ENCODE data around the gene CHRNA4.
"Not testable (repeated sequence)": the region's sequence is repeated elsewhere in the genome, so short reads cannot be mapped to it uniquely, and the experiment has no call there.

Gene CHRNA4

GRCh38 chr20:63384336-63384735 lies 23.2 kb upstream of the CHRNA4 start:
- H3K9ac ChIP-seq (ENCODE audit: low read depth in 1 of 2, low read length in 2 of 2), result no peak overlapping the region
- H3K4me3 ChIP-seq (ENCODE audit: low read depth in 1 of 2, low read length in 2 of 2), result no peak overlapping the region
- no peaks in the 10 kb centered on the region for H3K36me3 ChIP-seq (ENCODE audit: control insufficient read depth in 1 of 2, insufficient read depth in 2 of 2, low read length in 2 of 2)
- H3K4me1 ChIP-seq (ENCODE audit: control insufficient read depth in 1 of 2, insufficient read depth in 2 of 2, low read length in 2 of 2), result no peaks in the 10 kb centered on the region
- peaks cover 0 to 14% of the 10 kb centered on the region in 2 donors for H3K27me3 ChIP-seq (ENCODE audit: control insufficient read depth in 1 of 2, insufficient read depth in 2 of 2, low read length in 2 of 2)
- H3K9me3 ChIP-seq (ENCODE audit: control insufficient read depth in 1 of 2, low read length in 2 of 2), result peaks cover 21% of the 10 kb centered on the region in 2 donors
- no peak overlapping the region for H3K27ac ChIP-seq (ENCODE audit: low read depth, low read length)

DNA sequence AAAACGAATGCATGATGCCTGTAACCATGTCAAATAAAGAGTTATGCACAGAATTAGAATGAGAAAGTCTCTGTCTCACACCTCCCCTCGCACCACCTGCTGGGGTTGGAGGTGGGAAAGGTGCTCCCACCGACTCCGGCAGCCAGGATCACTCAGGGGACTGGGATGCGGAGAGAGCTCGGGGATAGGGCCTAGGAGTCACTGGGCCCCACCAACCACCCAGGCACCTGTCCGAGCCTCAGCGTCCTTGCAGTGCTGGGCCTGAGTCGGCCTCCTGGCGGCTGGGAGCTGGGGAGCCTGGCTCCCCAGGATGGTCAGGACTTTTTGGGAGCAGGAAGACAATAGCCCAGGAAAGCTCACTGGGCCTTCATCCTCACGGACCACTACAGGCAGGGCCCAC lies 22.4 kb upstream of the CHRNA4 start:
- no peaks in the 10 kb centered on the region for H3K36me3 ChIP-seq (ENCODE audit: control insufficient read depth in 1 of 2, insufficient read depth in 2 of 2, low read length in 2 of 2)
- peaks cover 21% of the 10 kb centered on the region in 2 donors for H3K9me3 ChIP-seq (ENCODE audit: control insufficient read depth in 1 of 2, low read length in 2 of 2)
- peaks cover 0 to 17% of the 10 kb centered on the region in 2 donors for H3K27me3 ChIP-seq (ENCODE audit: control insufficient read depth in 1 of 2, insufficient read depth in 2 of 2, low read length in 2 of 2)
- H3K4me3 ChIP-seq (ENCODE audit: low read depth in 1 of 2, low read length in 2 of 2), result no peak overlapping the region
- H3K27ac ChIP-seq (ENCODE audit: low read depth, low read length), result no peak overlapping the region
- no peak overlapping the region for H3K9ac ChIP-seq (ENCODE audit: low read depth in 1 of 2, low read length in 2 of 2)
- no peaks in the 10 kb centered on the region for H3K4me1 ChIP-seq (ENCODE audit: control insufficient read depth in 1 of 2, insufficient read depth in 2 of 2, low read length in 2 of 2)

- Histone ChIP-seq H3K9ac (ENCODE audit: low read depth in 1 of 2, low read length in 2 of 2) (no peak overlapping the region), H3K36me3 (ENCODE audit: control insufficient read depth in 1 of 2, insufficient read depth in 2 of 2, low read length in 2 of 2) (no peaks in the 10 kb centered on the region), H3K27me3 (ENCODE audit: control insufficient read depth in 1 of 2, insufficient read depth in 2 of 2, low read length in 2 of 2) (peaks cover 0 to 17% of the 10 kb centered on the region in 2 donors), H3K9me3 (ENCODE audit: control insufficient read depth in 1 of 2, low read length in 2 of 2) (peaks cover 18% of the 10 kb centered on the region in 2 donors), H3K27ac (ENCODE audit: low read depth, low read length) (no peak overlapping the region), H3K4me1 (ENCODE audit: control insufficient read depth in 1 of 2, insufficient read depth in 2 of 2, low read length in 2 of 2) (no peaks in the 10 kb centered on the region), H3K4me3 (ENCODE audit: low read depth in 1 of 2, low read length in 2 of 2) (no peak overlapping the region)
Observed at GRCh38 chr20:63382551-63383300, 21.6 kb upstream of the CHRNA4 start.

DNA sequence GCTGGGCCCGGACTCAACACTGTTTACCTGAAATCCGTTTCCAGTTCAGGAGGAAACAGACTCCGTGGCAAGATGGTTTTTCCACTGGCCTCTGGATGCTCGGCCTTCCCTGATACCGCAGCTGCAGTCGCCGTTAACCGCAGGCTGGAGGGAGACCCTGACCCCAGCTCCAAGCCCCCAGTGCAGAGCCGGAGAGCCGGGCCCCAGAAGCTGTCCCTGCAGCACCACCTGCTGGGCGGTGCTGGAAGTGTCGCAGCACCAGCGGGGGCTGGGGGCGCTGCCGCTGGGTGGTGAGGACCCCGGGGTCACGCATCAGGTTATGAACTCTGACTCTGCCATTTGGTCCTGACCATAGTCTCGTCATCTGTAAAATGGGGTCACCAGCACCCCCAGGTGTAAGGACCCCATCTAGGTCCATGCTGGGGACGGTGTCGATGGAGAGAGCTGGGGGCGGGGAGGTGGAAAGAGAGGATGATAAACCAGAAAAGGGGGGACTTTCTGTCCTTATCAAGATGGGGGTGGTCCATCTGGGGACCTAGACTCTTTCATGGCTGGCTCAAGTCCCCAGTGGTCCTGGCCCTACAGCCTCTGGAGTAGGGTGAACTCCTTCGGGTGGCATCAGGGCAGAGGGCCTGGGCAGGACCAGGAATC lies 20.8 kb upstream of the CHRNA4 start:
- Histone ChIP-seq H3K4me3 (ENCODE audit: low read depth in 1 of 2, low read length in 2 of 2) (no peak overlapping the region), H3K36me3 (ENCODE audit: control insufficient read depth in 1 of 2, insufficient read depth in 2 of 2, low read length in 2 of 2) (no peaks in the 10 kb centered on the region), H3K9me3 (ENCODE audit: control insufficient read depth in 1 of 2, low read length in 2 of 2) (peaks cover 12% of the 10 kb centered on the region in 2 donors), H3K27me3 (ENCODE audit: control insufficient read depth in 1 of 2, insufficient read depth in 2 of 2, low read length in 2 of 2) (peaks cover 0 to 21% of the 10 kb centered on the region in 2 donors), H3K4me1 (ENCODE audit: control insufficient read depth in 1 of 2, insufficient read depth in 2 of 2, low read length in 2 of 2) (no peaks in the 10 kb centered on the region), H3K27ac (ENCODE audit: low read depth, low read length) (no peak overlapping the region), H3K9ac (ENCODE audit: low read depth in 1 of 2, low read length in 2 of 2) (no peak overlapping the region)

- H3K4me1 ChIP-seq (ENCODE audit: control insufficient read depth in 1 of 2, insufficient read depth in 2 of 2, low read length in 2 of 2), result no peaks in the 10 kb centered on the region
- H3K4me3 ChIP-seq (ENCODE audit: low read depth in 1 of 2, low read length in 2 of 2), result no peak overlapping the region
- no peaks in the 10 kb centered on the region for H3K36me3 ChIP-seq (ENCODE audit: control insufficient read depth in 1 of 2, insufficient read depth in 2 of 2, low read length in 2 of 2)
- peaks cover 0 to 1% of the 10 kb centered on the region in 2 donors for H3K9me3 ChIP-seq (ENCODE audit: control insufficient read depth in 1 of 2, low read length in 2 of 2)
- no peak overlapping the region for H3K27ac ChIP-seq (ENCODE audit: low read depth, low read length)
- H3K9ac ChIP-seq (ENCODE audit: low read depth in 1 of 2, low read length in 2 of 2), result no peak overlapping the region
- peaks cover 0 to 21% of the 10 kb centered on the region in 2 donors for H3K27me3 ChIP-seq (ENCODE audit: control insufficient read depth in 1 of 2, insufficient read depth in 2 of 2, low read length in 2 of 2)
Observed at GRCh38 chr20:63380346-63380870, 19.3 kb upstream of the CHRNA4 start.

DNA sequence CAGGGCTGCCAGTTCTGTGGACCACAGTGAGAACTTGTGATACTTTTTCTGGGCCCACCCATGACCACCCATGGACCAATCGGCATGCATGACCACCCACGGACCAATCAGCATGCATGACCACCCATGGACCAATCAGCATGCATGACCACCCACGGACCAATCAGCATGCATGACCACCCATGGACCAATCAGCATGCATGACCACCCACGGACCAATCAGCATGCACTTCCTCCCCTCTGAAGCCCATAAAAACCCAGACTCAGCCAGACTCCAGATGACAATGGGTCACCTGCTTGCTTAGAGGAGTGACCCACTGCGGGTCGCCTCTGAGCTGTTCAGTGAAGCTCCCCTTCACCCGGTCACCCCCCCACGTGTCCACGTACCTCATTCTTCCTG lies 18.7 kb upstream of the CHRNA4 start:
- not testable (repeated sequence) for H3K4me3 ChIP-seq (ENCODE audit: low read depth in 1 of 2, low read length in 2 of 2); H3K9ac ChIP-seq (ENCODE audit: low read depth in 1 of 2, low read length in 2 of 2); H3K4me1 ChIP-seq (ENCODE audit: control insufficient read depth in 1 of 2, insufficient read depth in 2 of 2, low read length in 2 of 2); H3K9me3 ChIP-seq (ENCODE audit: control insufficient read depth in 1 of 2, low read length in 2 of 2); H3K36me3 ChIP-seq (ENCODE audit: control insufficient read depth in 1 of 2, insufficient read depth in 2 of 2, low read length in 2 of 2); H3K27ac ChIP-seq (ENCODE audit: low read depth, low read length)
- H3K27me3 ChIP-seq (ENCODE audit: control insufficient read depth in 1 of 2, insufficient read depth in 2 of 2, low read length in 2 of 2), result peaks cover under 1 to 21% of the 10 kb centered on the region in 2 donors

GRCh38 chr20:63379296-63379695 lies 18.1 kb upstream of the CHRNA4 start:
- H3K4me1 ChIP-seq (ENCODE audit: control insufficient read depth in 1 of 2, insufficient read depth in 2 of 2, low read length in 2 of 2), result no peaks in the 10 kb centered on the region
- no peaks in the 10 kb centered on the region for H3K9me3 ChIP-seq (ENCODE audit: control insufficient read depth in 1 of 2, low read length in 2 of 2)
- no peaks in the 10 kb centered on the region for H3K36me3 ChIP-seq (ENCODE audit: control insufficient read depth in 1 of 2, insufficient read depth in 2 of 2, low read length in 2 of 2)
- H3K9ac ChIP-seq (ENCODE audit: low read depth in 1 of 2, low read length in 2 of 2), result no peak overlapping the region
- H3K27me3 ChIP-seq (ENCODE audit: control insufficient read depth in 1 of 2, insufficient read depth in 2 of 2, low read length in 2 of 2), result peaks cover 3 to 24% of the 10 kb centered on the region in 2 donors
- H3K4me3 ChIP-seq (ENCODE audit: low read depth in 1 of 2, low read length in 2 of 2), result no peak overlapping the region
- H3K27ac ChIP-seq (ENCODE audit: low read depth, low read length), result no peak overlapping the region

- Histone ChIP-seq H3K4me3 (ENCODE audit: low read depth in 1 of 2, low read length in 2 of 2) (no peak overlapping the region), H3K27ac (ENCODE audit: low read depth, low read length) (no peak overlapping the region), H3K27me3 (ENCODE audit: control insufficient read depth in 1 of 2, insufficient read depth in 2 of 2, low read length in 2 of 2) (peaks cover 3 to 24% of the 10 kb centered on the region in 2 donors), H3K9me3 (ENCODE audit: control insufficient read depth in 1 of 2, low read length in 2 of 2) (no peaks in the 10 kb centered on the region), H3K9ac (ENCODE audit: low read depth in 1 of 2, low read length in 2 of 2) (no peak overlapping the region), H3K36me3 (ENCODE audit: control insufficient read depth in 1 of 2, insufficient read depth in 2 of 2, low read length in 2 of 2) (no peaks in the 10 kb centered on the region), H3K4me1 (ENCODE audit: control insufficient read depth in 1 of 2, insufficient read depth in 2 of 2, low read length in 2 of 2) (no peaks in the 10 kb centered on the region)
Observed at GRCh38 chr20:63378626-63379025, 17.5 kb upstream of the CHRNA4 start.

DNA sequence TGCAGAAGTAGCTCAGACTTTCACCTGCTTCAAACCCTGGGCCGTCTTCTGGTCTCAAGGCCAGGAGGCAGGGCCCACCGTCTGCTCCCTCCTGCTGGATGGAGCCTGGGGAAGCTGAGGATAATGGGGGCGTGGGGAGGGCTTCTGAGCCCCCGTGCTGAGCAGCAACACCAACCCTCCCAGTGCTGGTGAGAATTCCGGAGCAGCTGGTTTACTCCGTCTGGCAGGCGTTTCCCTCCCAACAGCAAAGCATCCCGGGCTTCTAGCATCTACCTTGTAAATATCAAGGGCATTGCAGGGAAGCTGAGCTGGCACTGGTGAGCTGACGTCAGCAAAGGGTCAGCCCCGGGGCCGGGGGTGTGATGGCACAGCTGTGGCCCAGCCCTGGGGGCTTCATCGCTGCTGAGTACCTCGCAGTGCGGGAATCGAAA lies 16.8 kb upstream of the CHRNA4 start:
- Histone ChIP-seq H3K36me3 (ENCODE audit: control insufficient read depth in 1 of 2, insufficient read depth in 2 of 2, low read length in 2 of 2) (no peaks in the 10 kb centered on the region), H3K9me3 (ENCODE audit: control insufficient read depth in 1 of 2, low read length in 2 of 2) (no peaks in the 10 kb centered on the region), H3K27me3 (ENCODE audit: control insufficient read depth in 1 of 2, insufficient read depth in 2 of 2, low read length in 2 of 2) (peaks cover 3 to 24% of the 10 kb centered on the region in 2 donors), H3K4me1 (ENCODE audit: control insufficient read depth in 1 of 2, insufficient read depth in 2 of 2, low read length in 2 of 2) (no peaks in the 10 kb centered on the region), H3K9ac (ENCODE audit: low read depth in 1 of 2, low read length in 2 of 2) (no peak overlapping the region), H3K4me3 (ENCODE audit: low read depth in 1 of 2, low read length in 2 of 2) (no peak overlapping the region), H3K27ac (ENCODE audit: low read depth, low read length) (no peak overlapping the region)

- H3K4me3 ChIP-seq (ENCODE audit: low read depth in 1 of 2, low read length in 2 of 2), result no peak overlapping the region
- H3K36me3 ChIP-seq (ENCODE audit: control insufficient read depth in 1 of 2, insufficient read depth in 2 of 2, low read length in 2 of 2), result no peaks in the 10 kb centered on the region
- no peaks in the 10 kb centered on the region for H3K4me1 ChIP-seq (ENCODE audit: control insufficient read depth in 1 of 2, insufficient read depth in 2 of 2, low read length in 2 of 2)
- H3K9ac ChIP-seq (ENCODE audit: low read depth in 1 of 2, low read length in 2 of 2), result no peak overlapping the region
- H3K27ac ChIP-seq (ENCODE audit: low read depth, low read length), result no peak overlapping the region
- peaks cover 3 to 24% of the 10 kb centered on the region in 2 donors for H3K27me3 ChIP-seq (ENCODE audit: control insufficient read depth in 1 of 2, insufficient read depth in 2 of 2, low read length in 2 of 2)
- H3K9me3 ChIP-seq (ENCODE audit: control insufficient read depth in 1 of 2, low read length in 2 of 2), result no peaks in the 10 kb centered on the region
Observed at GRCh38 chr20:63377256-63377941, 16.2 kb upstream of the CHRNA4 start.

All from duodenal mucosa (tissue), 2 donors.